Muscle layer of colon (tissue), 2 donors: Measurements from ENCODE around the gene PRR4.

ENCODE experiments used
- H3K27ac ChIP-seq: one replicate; pipeline ENCODE4 v1.7.0; 2013; ENCODE audit warnings: low read depth, mild to moderate bottlenecking, low read length, moderate library complexity
- H3K27me3 ChIP-seq, 2 donors: one replicate each; pipeline ENCODE4 v1.7.0; 2013; ENCODE audit warnings: low read length in 2 of 2, mild to moderate bottlenecking in 2 of 2; ENCODE audit not compliant: insufficient read depth in 2 of 2, control insufficient read depth in 1 of 2
- H3K36me3 ChIP-seq: one replicate; pipeline ENCODE4 v1.7.0; 2013; ENCODE audit warnings: mild to moderate bottlenecking, low read length; ENCODE audit not compliant: insufficient read depth
- H3K4me1 ChIP-seq: one replicate; pipeline ENCODE4 v1.7.0; 2013; ENCODE audit warnings: mild to moderate bottlenecking, low read length; ENCODE audit not compliant: insufficient read depth
- H3K4me3 ChIP-seq, 2 donors: one replicate each; pipeline ENCODE4 v1.7.0; 2013; ENCODE audit warnings: low read length in 2 of 2, low read depth in 1 of 2, mild to moderate bottlenecking in 1 of 2, moderate library complexity in 1 of 2
- H3K9ac ChIP-seq: one replicate; pipeline ENCODE4 v1.7.0; 2013; ENCODE audit warnings: low read length
- H3K9me3 ChIP-seq: one replicate; pipeline ENCODE4 v1.7.0; 2013; ENCODE audit warnings: mild to moderate bottlenecking, low read length
- donor health status: abdominal sarcoma.
- donor health status: Adenocarcinoma of cecum.

The PRR4 gene

GRCh38 chr12:10849425-10849878 is at the start of gene PRR4:
Gene PRR4, minus strand, starts transcription at chr12:10849475. Its CDS starts 38 bp downstream, at chr12:10849437.
- Histone ChIP-seq H3K9ac (no peak within 1 kb of the TSS), H3K36me3 (no peaks in the 10 kb centered on the region), H3K27ac (no peak within 1 kb of the TSS), H3K4me3 (no peak within 1 kb of the TSS), H3K9me3 (no peaks in the 10 kb centered on the region), H3K27me3 (no peaks in the 10 kb centered on the region), H3K4me1 (no peaks in the 10 kb centered on the region)

DNA sequence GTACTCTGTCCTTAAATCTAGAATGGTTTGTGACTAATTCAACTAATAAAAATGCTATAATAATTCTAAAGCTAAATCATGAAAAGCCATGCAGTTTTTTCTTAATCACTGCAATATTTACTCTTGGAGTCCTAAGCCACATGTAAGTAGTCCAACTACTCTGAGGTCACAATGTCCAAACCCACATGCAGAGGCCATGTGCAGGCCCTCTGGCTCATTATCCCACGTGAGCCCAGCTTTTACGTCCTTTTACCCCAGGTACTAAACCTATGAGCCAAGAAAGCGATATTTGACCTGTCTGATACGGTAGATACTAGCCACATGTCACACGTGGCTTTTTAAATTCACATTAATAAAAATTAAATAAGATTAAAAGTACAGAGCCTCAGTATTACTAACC is 47.6 kb upstream of the PRR4 start:
- Histone ChIP-seq H3K9ac (no peak overlapping the region), H3K4me3 (no peak overlapping the region), H3K4me1 (no peaks in the 10 kb centered on the region), H3K27ac (no peak overlapping the region), H3K36me3 (no peaks in the 10 kb centered on the region), H3K9me3 (no peaks in the 10 kb centered on the region), H3K27me3 (no peaks in the 10 kb centered on the region)

GRCh38 chr12:10891937-10892336 is 42.7 kb upstream of the PRR4 start:
- no peaks in the 10 kb centered on the region for H3K4me1 ChIP-seq
- H3K4me3 ChIP-seq: no peak overlapping the region
- H3K9me3 ChIP-seq: no peaks in the 10 kb centered on the region
- no peak overlapping the region for H3K27ac ChIP-seq
- H3K9ac ChIP-seq: no peak overlapping the region
- no peaks in the 10 kb centered on the region for H3K27me3 ChIP-seq
- H3K36me3 ChIP-seq: no peaks in the 10 kb centered on the region

- no peak overlapping the region for H3K4me3 ChIP-seq
- H3K9me3 ChIP-seq: no peaks in the 10 kb centered on the region
- H3K4me1 ChIP-seq: no peaks in the 10 kb centered on the region
- no peaks in the 10 kb centered on the region for H3K27me3 ChIP-seq
- H3K36me3 ChIP-seq: no peaks in the 10 kb centered on the region
- no peak overlapping the region for H3K9ac ChIP-seq
- no peak overlapping the region for H3K27ac ChIP-seq
Measured at GRCh38 chr12:10889226-10889625, 40.0 kb upstream of the PRR4 start.

DNA sequence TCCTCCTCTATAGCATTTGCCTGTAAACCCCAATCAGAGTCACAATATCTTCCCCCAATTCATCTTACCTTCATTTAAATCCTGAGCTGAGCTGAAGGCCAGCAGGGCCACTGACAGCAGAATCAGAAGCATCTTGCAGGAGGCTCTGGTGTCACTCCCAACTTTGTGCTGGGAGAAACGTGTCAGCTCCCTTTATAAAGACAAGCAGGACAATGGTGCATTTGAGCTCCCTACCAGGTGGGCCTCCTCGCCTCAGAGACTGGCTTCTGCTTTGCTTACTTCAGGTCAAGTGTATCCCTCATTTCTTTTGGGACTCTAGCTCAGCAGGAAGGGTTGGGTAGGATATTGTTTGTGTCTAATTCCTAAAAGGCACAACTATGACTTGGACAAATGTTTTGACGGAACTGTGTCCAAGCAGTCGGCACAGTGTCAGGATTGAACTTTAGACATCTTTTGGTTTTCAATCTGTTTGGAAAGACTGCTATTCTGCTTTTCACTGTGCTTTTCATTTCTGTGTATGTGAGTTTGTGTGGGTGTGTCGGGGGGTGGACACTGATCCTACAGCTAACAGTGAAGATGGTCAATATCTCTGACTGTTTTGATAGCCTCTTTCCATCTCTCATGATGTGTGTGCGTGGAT is 34.9 kb upstream of the PRR4 start, which contains the start of gene PRH1:
TSS of gene PRH1 (minus strand) at position 170 of the 640 bp plus-strand sequence. CDS start at position 132, 38 bp downstream.
- no peak within 1 kb of the TSS for H3K4me3 ChIP-seq
- H3K9me3 ChIP-seq: no peaks in the 10 kb centered on the region

DNA sequence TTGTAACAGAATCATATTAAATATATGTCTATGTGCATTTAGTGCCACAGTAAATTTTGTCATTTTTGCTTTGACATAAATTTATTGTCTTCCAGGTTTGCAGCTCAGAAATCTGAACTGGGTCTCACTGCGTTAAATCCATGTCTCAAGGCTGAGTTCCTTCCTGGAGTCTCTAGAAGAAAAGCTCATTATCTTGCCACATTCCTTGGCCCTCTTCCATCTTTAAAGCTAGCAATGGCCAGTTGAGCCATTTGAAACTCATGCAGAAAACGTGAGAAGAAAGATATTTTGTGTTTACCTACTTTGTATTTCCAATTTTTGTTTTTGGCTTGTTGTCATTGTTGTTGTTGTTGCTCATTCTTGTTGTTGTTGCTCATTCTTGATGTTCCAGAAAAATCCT is 24.1 kb upstream of the PRR4 start:
- no peaks in the 10 kb centered on the region for H3K27me3 ChIP-seq
- H3K9ac ChIP-seq: no peak overlapping the region
- no peaks in the 10 kb centered on the region for H3K4me1 ChIP-seq
- H3K9me3 ChIP-seq: no peaks in the 10 kb centered on the region
- H3K27ac ChIP-seq: no peak overlapping the region
- H3K4me3 ChIP-seq: no peak overlapping the region
- no peaks in the 10 kb centered on the region for H3K36me3 ChIP-seq

More for the DNA sequence above, 34.9 kb upstream of the PRR4 start, which contains the start of gene PRH1:
- no peak within 1 kb of the TSS for H3K27ac ChIP-seq
- H3K27me3 ChIP-seq: no peaks in the 10 kb centered on the region
- H3K9ac ChIP-seq: no peak within 1 kb of the TSS
- H3K4me1 ChIP-seq: no peaks in the 10 kb centered on the region
- H3K36me3 ChIP-seq: no peaks in the 10 kb centered on the region

- no peaks in the 10 kb centered on the region for H3K36me3 ChIP-seq
- no peak overlapping the region for H3K4me3 ChIP-seq
- H3K9me3 ChIP-seq: no peaks in the 10 kb centered on the region
- no peaks in the 10 kb centered on the region for H3K4me1 ChIP-seq
- no peak overlapping the region for H3K9ac ChIP-seq
- H3K27ac ChIP-seq: no peak overlapping the region
- no peaks in the 10 kb centered on the region for H3K27me3 ChIP-seq
Measured at GRCh38 chr12:10867381-10867780, 18.1 kb upstream of the PRR4 start.

GRCh38 chr12:10863512-10864218 is 14.4 kb upstream of the PRR4 start:
- no peaks in the 10 kb centered on the region for H3K27me3 ChIP-seq
- no peak overlapping the region for H3K4me3 ChIP-seq
- H3K9ac ChIP-seq: no peak overlapping the region
- no peaks in the 10 kb centered on the region for H3K9me3 ChIP-seq
- no peak overlapping the region for H3K27ac ChIP-seq
- no peaks in the 10 kb centered on the region for H3K4me1 ChIP-seq
- no peaks in the 10 kb centered on the region for H3K36me3 ChIP-seq

DNA sequence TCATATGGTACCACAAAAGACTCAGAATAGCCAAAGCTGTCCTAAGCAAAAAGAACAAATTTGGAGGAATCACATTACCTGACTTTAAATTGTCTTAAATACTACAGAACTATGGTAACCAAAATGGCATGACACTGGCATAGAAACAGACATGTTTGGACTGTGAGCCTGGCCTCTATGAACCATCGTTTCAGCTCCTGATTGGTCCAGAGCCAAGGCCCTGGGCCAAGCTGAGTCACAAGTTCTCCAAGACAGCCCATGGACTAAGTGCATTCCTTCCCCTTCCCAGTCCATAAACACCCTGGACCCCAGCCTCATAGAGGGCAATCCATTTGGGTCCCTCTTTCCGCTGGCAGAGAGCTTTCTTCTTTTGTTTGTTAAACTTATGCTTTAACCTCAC is 12.1 kb upstream of the PRR4 start:
- Histone ChIP-seq H3K27me3 (no peaks in the 10 kb centered on the region), H3K36me3 (no peaks in the 10 kb centered on the region), H3K9ac (no peak overlapping the region), H3K4me3 (no peak overlapping the region), H3K4me1 (no peaks in the 10 kb centered on the region), H3K9me3 (no peaks in the 10 kb centered on the region), H3K27ac (no peak overlapping the region)

GRCh38 chr12:10855807-10856206 is 6.5 kb upstream of the PRR4 start:
- Histone ChIP-seq H3K36me3 (no peaks in the 10 kb centered on the region), H3K4me1 (no peaks in the 10 kb centered on the region), H3K9me3 (peaks cover 4% of the 10 kb centered on the region), H3K4me3 (no peak overlapping the region), H3K27ac (no peak overlapping the region), H3K27me3 (no peaks in the 10 kb centered on the region), H3K9ac (no peak overlapping the region)

- peaks cover 4% of the 10 kb centered on the region for H3K9me3 ChIP-seq
- no peak overlapping the region for H3K27ac ChIP-seq
- H3K36me3 ChIP-seq: no peaks in the 10 kb centered on the region
Measured at GRCh38 chr12:10853776-10854175, 4.5 kb upstream of the PRR4 start.

More at GRCh38 chr12:10853776-10854175, 4.5 kb upstream of the PRR4 start:
- Histone ChIP-seq H3K27me3 (no peaks in the 10 kb centered on the region), H3K4me1 (no peaks in the 10 kb centered on the region), H3K9ac (no peak overlapping the region), H3K4me3 (no peak overlapping the region)
